GM10248 (cell line): Measurements from ENCODE around the gene RERE.

Experiments
- CTCF ChIA-PET: fragments of 300-600 bp; sonication (Branson Sonifier 250); formaldehyde crosslinking; extraction: SDS; loops from one replicate; lab custom pipeline; 2021; ENCODE audit warnings: antibody characterized with exemption; lab: Yijun Ruan, JAX
- POLR2A ChIA-PET: fragments of 350-650 bp; sonication (Branson Sonifier 250); formaldehyde crosslinking; extraction: SDS; loops from one replicate; lab custom pipeline; 2020; ENCODE audit warnings: antibody characterized with exemption; lab: Yijun Ruan, JAX
- DNase-seq: peaks from one replicate; pipeline ENCODE4 v3.0.0; 2012; ENCODE audit errors: extremely low spot score
- CTCF ChIP-seq: IDR thresholded peaks from 2 replicates; pipeline ENCODE4 v1.5.1; 2012; ENCODE audit warnings: mild to moderate bottlenecking, low read depth; ENCODE audit errors: extremely low read depth, missing control alignments, control extremely low read depth

RERE gene

GRCh38 chr1:8428441-8428840 is 389.0 kb downstream of the RERE start:
- POLR2A ChIA-PET: interaction anchor here (0.6 kb wide), 1 partner anchor 1630 kb away, joined by 3 read pairs; no protein-coding TSS in a partner anchor
- DNase-seq: no peak
- no peak for TF ChIP-seq CTCF
- CTCF ChIA-PET: interaction anchor here (0.7 to 2.3 kb wide), 8 partner anchors 9 to 244 kb away, joined by 3 to 8 read pairs (median 4); no protein-coding TSS in a partner anchor

- POLR2A ChIA-PET: interaction anchor here (0.6 kb wide), 2 partner anchors 25 to 1630 kb away, joined by 3 read pairs; no protein-coding TSS in a partner anchor
- CTCF ChIA-PET: interaction anchor here (1.2 to 2.3 kb wide), 9 partner anchors 8 to 298 kb away, joined by 3 to 8 read pairs (median 4); no protein-coding TSS in a partner anchor
- no peak for DNase-seq
- TF ChIP-seq CTCF: no peak
Observed at GRCh38 chr1:8427986-8428385, 389.5 kb downstream of the RERE start.

- no peak for TF ChIP-seq CTCF
- ChIA-PET POLR2A (interaction anchor here (0.6 kb wide), 1 partner anchor 26 kb away, joined by 3 read pairs; no protein-coding TSS in a partner anchor), CTCF (interaction anchor here (1.2 to 2.3 kb wide), 9 partner anchors 8 to 299 kb away, joined by 3 to 8 read pairs (median 4); no protein-coding TSS in a partner anchor)
- peak; percentile 77 for DNase-seq
Observed at GRCh38 chr1:8427493-8427892, 389.9 kb downstream of the RERE start.

GRCh38 chr1:8426996-8427395 is 390.4 kb downstream of the RERE start:
- DNase-seq: no peak
- TF ChIP-seq CTCF: no peak
- CTCF ChIA-PET: interaction anchor here (1.3 to 2.3 kb wide), 6 partner anchors 7 to 299 kb away, joined by 3 to 8 read pairs (median 4); no protein-coding TSS in a partner anchor
- POLR2A ChIA-PET: no interaction called here

GRCh38 chr1:8425781-8426161 is 391.7 kb downstream of the RERE start:
- ChIA-PET CTCF (no interaction called here), POLR2A (no interaction called here)
- no peak for DNase-seq
- TF ChIP-seq CTCF: no peak

GRCh38 chr1:8425150-8425780 is 392.2 kb downstream of the RERE start:
- ChIA-PET CTCF (interaction anchor here (0.9 kb wide), 1 partner anchor 12 kb away, joined by 3 read pairs; no protein-coding TSS in a partner anchor), POLR2A (no interaction called here)
- no peak for DNase-seq
- no peak for TF ChIP-seq CTCF
